Prostate gland (tissue), 2 donors: ENCODE measurements around the gene LCP2.

Source experiments
- POLR2A ChIP-seq: fragments of 450-650 bp; IDR thresholded peaks from one replicate; pipeline ENCODE4 v1.6.1; 2016; ENCODE audit warnings: antibody characterized with exemption, mild to moderate bottlenecking
- POLR2AphosphoS5 ChIP-seq: sonication (generic); formaldehyde crosslinking; IDR thresholded peaks from one replicate; pipeline ENCODE4 v1.6.1; 2017; ENCODE audit warnings: antibody characterized with exemption
- TF ChIP-seq, protein P1 (sequence below), 4 experiments: fragments of 200-600 bp in 2 of 4; fragments of 450-650 bp in 2 of 4; sonication (generic) in 2 of 4; IDR thresholded peaks; 1 replicate in 3 of 4; 2 replicates in 1 of 4; pipeline ENCODE4 v1.5.1; 2016 to 2019; ENCODE audit warnings: antibody characterized with exemption in 4 of 4, mild to moderate bottlenecking in 2 of 4, moderate library complexity in 2 of 4

DNA sequence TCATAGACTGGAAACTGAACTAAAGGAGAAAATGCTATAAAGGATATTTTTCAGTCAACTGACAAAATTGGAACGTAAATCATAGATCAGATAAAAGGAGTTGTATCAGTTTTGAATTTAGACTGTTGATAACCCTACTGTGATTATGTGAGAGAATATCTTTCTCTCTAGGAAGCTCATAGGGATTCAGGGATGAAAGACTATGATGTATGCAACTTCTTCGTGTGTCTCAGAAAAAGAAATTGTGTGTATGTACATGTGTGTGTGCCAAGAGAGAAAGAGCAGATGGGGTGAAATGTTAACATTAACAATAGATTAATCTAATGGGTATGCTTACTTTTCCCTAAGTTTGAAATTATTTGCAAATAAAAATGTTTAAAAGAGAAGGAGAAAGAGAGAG, 95.5 kb downstream of the LCP2 start:
- TF ChIP-seq, protein P1, sequence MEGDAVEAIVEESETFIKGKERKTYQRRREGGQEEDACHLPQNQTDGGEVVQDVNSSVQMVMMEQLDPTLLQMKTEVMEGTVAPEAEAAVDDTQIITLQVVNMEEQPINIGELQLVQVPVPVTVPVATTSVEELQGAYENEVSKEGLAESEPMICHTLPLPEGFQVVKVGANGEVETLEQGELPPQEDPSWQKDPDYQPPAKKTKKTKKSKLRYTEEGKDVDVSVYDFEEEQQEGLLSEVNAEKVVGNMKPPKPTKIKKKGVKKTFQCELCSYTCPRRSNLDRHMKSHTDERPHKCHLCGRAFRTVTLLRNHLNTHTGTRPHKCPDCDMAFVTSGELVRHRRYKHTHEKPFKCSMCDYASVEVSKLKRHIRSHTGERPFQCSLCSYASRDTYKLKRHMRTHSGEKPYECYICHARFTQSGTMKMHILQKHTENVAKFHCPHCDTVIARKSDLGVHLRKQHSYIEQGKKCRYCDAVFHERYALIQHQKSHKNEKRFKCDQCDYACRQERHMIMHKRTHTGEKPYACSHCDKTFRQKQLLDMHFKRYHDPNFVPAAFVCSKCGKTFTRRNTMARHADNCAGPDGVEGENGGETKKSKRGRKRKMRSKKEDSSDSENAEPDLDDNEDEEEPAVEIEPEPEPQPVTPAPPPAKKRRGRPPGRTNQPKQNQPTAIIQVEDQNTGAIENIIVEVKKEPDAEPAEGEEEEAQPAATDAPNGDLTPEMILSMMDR (IDR thresholded peaks at IDR 0.05), result no peak
- TF ChIP-seq POLR2AphosphoS5 (no peak), POLR2A (no peak)
